Activated T-helper 1 cell treated with anti-CD3 and anti-CD28 coated beads, Interleukin-12 subunit alpha, Interleukin-12 subunit beta, Interleukin-2, Interleukin-4 antibody, amounts not matched to agents 30 ng/mL and 10 ng/mL and 1 ng/mL, durations not matched to agents 14 hours and 24 hours and 36 hours (primary cell): ENCODE data around the gene FCAMR. TPM values are rescaled to one million over a fixed set of nuclear protein-coding genes. Genes with fewer than 3 reads are reported as not detected.

Experiments used
- DNase-seq: peaks from one replicate; pipeline ENCODE4 v3.0.0; 2021; ENCODE audit warnings: low spot score
- H3K27ac Mint-ChIP-seq: one replicate; pipeline ENCODE4 v1.8.0; 2021; ENCODE audit warnings: mild to moderate bottlenecking, mixed read lengths
- H3K27me3 Mint-ChIP-seq: one replicate; pipeline ENCODE4 v1.8.0; 2022; ENCODE audit warnings: mild to moderate bottlenecking, moderate library complexity, mixed read lengths; ENCODE audit not compliant: insufficient read depth
- H3K36me3 Mint-ChIP-seq: one replicate; pipeline ENCODE4 v1.8.0; 2021; ENCODE audit warnings: low read depth, mixed read lengths
- H3K4me1 Mint-ChIP-seq: one replicate; pipeline ENCODE4 v1.8.0; 2021; ENCODE audit warnings: low read depth, mixed read lengths
- H3K4me3 Mint-ChIP-seq: one replicate; pipeline ENCODE4 v1.8.0; 2021; ENCODE audit warnings: mild to moderate bottlenecking, moderate library complexity, mixed read lengths
- H3K9me3 Mint-ChIP-seq: one replicate; pipeline ENCODE4 v1.8.0; 2021; ENCODE audit warnings: mixed read lengths
- intact Hi-C: fragments of 100-400 bp; cut with micrococcal nuclease; formaldehyde crosslinking; loops from one replicate; pipeline ENCODE4 v1.15.1; 2024
- total RNA-seq: library from RNA; stranded (reverse); gene quantifications from 2 replicates; pipeline ENCODE4 v1.2.3, GENCODE V29; 2022

Gene FCAMR
- total RNA-seq, 1 donor from 2014 or later = not detected

- DNase-seq = no peak
- Mint-ChIP-seq H3K36me3 (no peaks in the 10 kb centered on the region), H3K9me3 (no peaks in the 10 kb centered on the region), H3K27me3 (peaks cover 26% of the 10 kb centered on the region), H3K4me1 (peaks cover 6% of the 10 kb centered on the region), H3K4me3 (no peak overlapping the region), H3K27ac (no peak overlapping the region)
- intact Hi-C loops = no loop called here
Measured at GRCh38 chr1:207006914-207007313, 36.7 kb upstream of the FCAMR start.

GRCh38 chr1:207006083-207006482 lies 35.8 kb upstream of the FCAMR start:
- H3K9me3 Mint-ChIP-seq = no peaks in the 10 kb centered on the region
- peaks cover 26% of the 10 kb centered on the region for H3K27me3 Mint-ChIP-seq
- H3K4me1 Mint-ChIP-seq = peaks cover 6% of the 10 kb centered on the region
- intact Hi-C loops = no loop called here
- DNase-seq = no peak
- no peaks in the 10 kb centered on the region for H3K36me3 Mint-ChIP-seq
- H3K27ac Mint-ChIP-seq = no peak overlapping the region
- H3K4me3 Mint-ChIP-seq = no peak overlapping the region

- Mint-ChIP-seq H3K27ac (no peak overlapping the region), H3K36me3 (no peaks in the 10 kb centered on the region), H3K9me3 (no peaks in the 10 kb centered on the region), H3K4me3 (no peak overlapping the region), H3K27me3 (peaks cover 30% of the 10 kb centered on the region), H3K4me1 (peaks cover 6% of the 10 kb centered on the region)
- DNase-seq = no peak
- intact Hi-C loops = loop anchor here (1.0 kb wide), 1 partner anchor 72 kb away; no protein-coding TSS in a partner anchor
Measured at GRCh38 chr1:207004931-207005830, 34.9 kb upstream of the FCAMR start.

GRCh38 chr1:207003210-207003609 lies 33.0 kb upstream of the FCAMR start:
- no peaks in the 10 kb centered on the region for H3K36me3 Mint-ChIP-seq
- peaks cover 6% of the 10 kb centered on the region for H3K4me1 Mint-ChIP-seq
- no peak overlapping the region for H3K27ac Mint-ChIP-seq
- H3K27me3 Mint-ChIP-seq = peaks cover 29% of the 10 kb centered on the region
- H3K4me3 Mint-ChIP-seq = no peak overlapping the region
- intact Hi-C loops = no loop called here
- no peaks in the 10 kb centered on the region for H3K9me3 Mint-ChIP-seq
- no peak for DNase-seq

GRCh38 chr1:207002724-207003146 lies 32.5 kb upstream of the FCAMR start:
- no peaks in the 10 kb centered on the region for H3K9me3 Mint-ChIP-seq

GRCh38 chr1:207001492-207002245 lies 31.4 kb upstream of the FCAMR start:
- Mint-ChIP-seq H3K27me3 (peaks cover 34% of the 10 kb centered on the region), H3K36me3 (no peaks in the 10 kb centered on the region), H3K9me3 (no peaks in the 10 kb centered on the region), H3K4me3 (no peak overlapping the region), H3K27ac (no peak overlapping the region), H3K4me1 (peaks cover 6% of the 10 kb centered on the region)
- intact Hi-C loops = no loop called here
- DNase-seq = no peak

More at GRCh38 chr1:207002724-207003146, 32.5 kb upstream of the FCAMR start:
- DNase-seq = no peak
- Mint-ChIP-seq H3K4me3 (no peak overlapping the region), H3K27me3 (peaks cover 31% of the 10 kb centered on the region), H3K27ac (no peak overlapping the region), H3K36me3 (no peaks in the 10 kb centered on the region), H3K4me1 (peaks cover 6% of the 10 kb centered on the region)
- intact Hi-C loops = no loop called here

- Mint-ChIP-seq H3K27ac (no peak overlapping the region), H3K4me3 (no peak overlapping the region), H3K27me3 (peaks cover 40% of the 10 kb centered on the region), H3K9me3 (no peaks in the 10 kb centered on the region), H3K36me3 (no peaks in the 10 kb centered on the region), H3K4me1 (peaks cover 6% of the 10 kb centered on the region)
- no peak for DNase-seq
- intact Hi-C loops = no loop called here
Measured at GRCh38 chr1:207000651-207001291, 30.5 kb upstream of the FCAMR start.

GRCh38 chr1:206998816-206999215 lies 28.6 kb upstream of the FCAMR start:
- DNase-seq = no peak
- Mint-ChIP-seq H3K27me3 (peaks cover 33% of the 10 kb centered on the region), H3K9me3 (no peaks in the 10 kb centered on the region), H3K4me3 (no peak overlapping the region), H3K27ac (no peak overlapping the region), H3K4me1 (no peaks in the 10 kb centered on the region), H3K36me3 (no peaks in the 10 kb centered on the region)
- intact Hi-C loops = no loop called here

- intact Hi-C loops = no loop called here
- H3K36me3 Mint-ChIP-seq = no peaks in the 10 kb centered on the region
- no peak overlapping the region for H3K27ac Mint-ChIP-seq
- H3K4me3 Mint-ChIP-seq = no peak overlapping the region
- DNase-seq = no peak
- no peaks in the 10 kb centered on the region for H3K9me3 Mint-ChIP-seq
- H3K27me3 Mint-ChIP-seq = peaks cover 45% of the 10 kb centered on the region
- H3K4me1 Mint-ChIP-seq = no peaks in the 10 kb centered on the region
Measured at GRCh38 chr1:206992790-206993189, 22.5 kb upstream of the FCAMR start.

- DNase-seq = no peak
- H3K9me3 Mint-ChIP-seq = no peaks in the 10 kb centered on the region
- no peaks in the 10 kb centered on the region for H3K4me1 Mint-ChIP-seq
- intact Hi-C loops = loop anchor here (10.0 kb wide), 2 partner anchors 383 to 493 kb away; no protein-coding TSS in a partner anchor
- H3K27ac Mint-ChIP-seq = no peak overlapping the region
- H3K27me3 Mint-ChIP-seq = peaks cover 51% of the 10 kb centered on the region
- no peaks in the 10 kb centered on the region for H3K36me3 Mint-ChIP-seq
- no peak overlapping the region for H3K4me3 Mint-ChIP-seq
Measured at GRCh38 chr1:206987873-206988272, 17.6 kb upstream of the FCAMR start.

GRCh38 chr1:206986885-206987284 lies 16.6 kb upstream of the FCAMR start:
- intact Hi-C loops = loop anchor here (10.0 kb wide), 2 partner anchors 382 to 492 kb away; no protein-coding TSS in a partner anchor
- Mint-ChIP-seq H3K9me3 (no peaks in the 10 kb centered on the region), H3K4me1 (no peaks in the 10 kb centered on the region), H3K27ac (no peak overlapping the region), H3K4me3 (no peak overlapping the region), H3K36me3 (no peaks in the 10 kb centered on the region), H3K27me3 (peaks cover 47% of the 10 kb centered on the region)
- no peak for DNase-seq

- no peak overlapping the region for H3K27ac Mint-ChIP-seq
- H3K4me3 Mint-ChIP-seq = no peak overlapping the region
- H3K4me1 Mint-ChIP-seq = no peaks in the 10 kb centered on the region
- no peaks in the 10 kb centered on the region for H3K9me3 Mint-ChIP-seq
- H3K27me3 Mint-ChIP-seq = peaks cover 47% of the 10 kb centered on the region
- no peaks in the 10 kb centered on the region for H3K36me3 Mint-ChIP-seq
- intact Hi-C loops = loop anchor here (10.0 kb wide), 2 partner anchors 382 to 492 kb away; no protein-coding TSS in a partner anchor
- no peak for DNase-seq
Measured at GRCh38 chr1:206986402-206986801, 16.1 kb upstream of the FCAMR start.
